ENCODE results near the gene MAP3K5.

GRCh38 chr6:136763716-136764516, 28.4 kb downstream of the MAP3K5 start:
- TF ChIP-seq, protein P1, sequence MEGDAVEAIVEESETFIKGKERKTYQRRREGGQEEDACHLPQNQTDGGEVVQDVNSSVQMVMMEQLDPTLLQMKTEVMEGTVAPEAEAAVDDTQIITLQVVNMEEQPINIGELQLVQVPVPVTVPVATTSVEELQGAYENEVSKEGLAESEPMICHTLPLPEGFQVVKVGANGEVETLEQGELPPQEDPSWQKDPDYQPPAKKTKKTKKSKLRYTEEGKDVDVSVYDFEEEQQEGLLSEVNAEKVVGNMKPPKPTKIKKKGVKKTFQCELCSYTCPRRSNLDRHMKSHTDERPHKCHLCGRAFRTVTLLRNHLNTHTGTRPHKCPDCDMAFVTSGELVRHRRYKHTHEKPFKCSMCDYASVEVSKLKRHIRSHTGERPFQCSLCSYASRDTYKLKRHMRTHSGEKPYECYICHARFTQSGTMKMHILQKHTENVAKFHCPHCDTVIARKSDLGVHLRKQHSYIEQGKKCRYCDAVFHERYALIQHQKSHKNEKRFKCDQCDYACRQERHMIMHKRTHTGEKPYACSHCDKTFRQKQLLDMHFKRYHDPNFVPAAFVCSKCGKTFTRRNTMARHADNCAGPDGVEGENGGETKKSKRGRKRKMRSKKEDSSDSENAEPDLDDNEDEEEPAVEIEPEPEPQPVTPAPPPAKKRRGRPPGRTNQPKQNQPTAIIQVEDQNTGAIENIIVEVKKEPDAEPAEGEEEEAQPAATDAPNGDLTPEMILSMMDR (IDR thresholded peaks at IDR 0.05) = no peak
- TF ChIP-seq POLR2AphosphoS5 (IDR thresholded peaks at IDR 0.05; ENCODE audit: insufficient read depth in 1 of 2, low read depth in 1 of 2) = no peak

Data from vagina (tissue), 2 donors.